GM23338 (cell line): ENCODE results near the gene SLC4A9. TPM values are rescaled to one million over a fixed set of nuclear protein-coding genes. Genes with fewer than 3 reads are reported as not detected.
"Not testable (repeated sequence)": the region's sequence is repeated elsewhere in the genome, so short reads cannot be mapped to it uniquely, and the experiment has no call there.

Experiments used
- ATAC-seq: fragments of 200-7000 bp; cut with Tn5 transposase; 3 replicates; pipeline ENCODE4 v1.9.1; 2020
- DNase-seq: peaks from one replicate; pipeline ENCODE4 v3.0.0-alpha.2; 2015; ENCODE audit warnings: low spot score
- H2AFZ ChIP-seq: fragments of 200-600 bp; sonication (generic); 2 replicates; pipeline ENCODE4 v1.8.0; 2016; ENCODE audit warnings: antibody characterized with exemption, mild to moderate bottlenecking, moderate library complexity
- H3F3A ChIP-seq: fragments of 200-600 bp; sonication (generic); replicated peaks from 2 replicates; pipeline ENCODE4 v1.8.0; 2017; ENCODE audit warnings: antibody characterized with exemption, mixed run types, low read depth
- H3K27ac ChIP-seq: fragments of 200-600 bp; sonication (generic); 2 replicates; pipeline ENCODE4 v1.6.1; 2016; ENCODE audit warnings: low read depth
- H3K27me3 ChIP-seq: fragments of 200-600 bp; sonication (generic); 2 replicates; pipeline ENCODE4 v1.8.0; 2016; ENCODE audit warnings: mild to moderate bottlenecking, mixed run types, moderate library complexity; ENCODE audit not compliant: insufficient read depth
- H3K36me3 ChIP-seq: fragments of 200-600 bp; sonication (generic); 2 replicates; pipeline ENCODE4 v1.8.0; 2016; ENCODE audit warnings: mild to moderate bottlenecking; ENCODE audit not compliant: insufficient read depth
- H3K4me1 ChIP-seq: fragments of 200-600 bp; sonication (generic); 2 replicates; pipeline ENCODE4 v1.8.0; 2016; ENCODE audit warnings: mild to moderate bottlenecking, moderate library complexity; ENCODE audit not compliant: insufficient read depth
- H3K4me2 ChIP-seq: fragments of 200-600 bp; sonication (generic); 2 replicates; pipeline ENCODE4 v1.7.1; 2017; ENCODE audit warnings: mixed run types
- H3K4me3 ChIP-seq: fragments of 200-600 bp; sonication (generic); 2 replicates; pipeline ENCODE4 v1.6.1; 2016; ENCODE audit warnings: mixed run types
- H3K79me2 ChIP-seq: fragments of 200-600 bp; sonication (generic); replicated peaks from 2 replicates; pipeline ENCODE4 v1.8.0; 2017; ENCODE audit warnings: mild to moderate bottlenecking; ENCODE audit not compliant: insufficient read depth
- H3K9me2 ChIP-seq: fragments of 200-600 bp; sonication (generic); 2 replicates; pipeline ENCODE4 v1.8.0; 2017; ENCODE audit not compliant: insufficient read depth
- H4K20me1 ChIP-seq: fragments of 200-600 bp; sonication (generic); replicated peaks from 2 replicates; pipeline ENCODE4 v1.8.0; 2017; ENCODE audit warnings: mild to moderate bottlenecking; ENCODE audit not compliant: insufficient read depth
- H3K27ac Mint-ChIP-seq: 2 replicates; pipeline ENCODE4 v1.8.0; 2020; ENCODE audit warnings: inconsistent platforms, mild to moderate bottlenecking, moderate library complexity, mixed read lengths
- H3K27me3 Mint-ChIP-seq: 3 replicates; pipeline ENCODE4 v1.8.0; 2022; ENCODE audit warnings: low read depth, mild to moderate bottlenecking, moderate library complexity, mixed read lengths, inconsistent platforms; ENCODE audit not compliant: insufficient read depth, poor library complexity
- H3K36me3 Mint-ChIP-seq: 3 replicates; pipeline ENCODE4 v1.8.0; 2021; ENCODE audit warnings: low read depth, mild to moderate bottlenecking, inconsistent platforms, moderate library complexity, mixed read lengths
- H3K4me1 Mint-ChIP-seq: 3 replicates; pipeline ENCODE4 v1.8.0; 2020; ENCODE audit warnings: mild to moderate bottlenecking, inconsistent platforms, mixed read lengths
- H3K4me3 Mint-ChIP-seq: 3 replicates; pipeline ENCODE4 v1.8.0; 2021; ENCODE audit warnings: moderate library complexity, mild to moderate bottlenecking, inconsistent platforms, mixed read lengths
- H3K9me3 Mint-ChIP-seq: 3 replicates; pipeline ENCODE4 v1.8.0; 2020; ENCODE audit warnings: moderate library complexity, mild to moderate bottlenecking, inconsistent platforms, mixed read lengths
- EZH2 ChIP-seq: fragments of 200-600 bp; sonication (generic); IDR thresholded peaks from one replicate; pipeline ENCODE4 v1.8.0; 2017; ENCODE audit warnings: antibody characterized with exemption, mild to moderate bottlenecking, low read depth; ENCODE audit not compliant: unreplicated experiment
- REST ChIP-seq: IDR thresholded peaks from one replicate; pipeline ENCODE4 v1.6.1; 2018; ENCODE audit warnings: antibody characterized with exemption; ENCODE audit not compliant: unreplicated experiment
- ZNF462 ChIP-seq: fragments of 250-450 bp; sonication (Bioruptor Pico); IDR thresholded peaks from 2 replicates; pipeline ENCODE4 v1.5.0; 2020; ENCODE audit warnings: mild to moderate bottlenecking, moderate library complexity
- polyA plus RNA-seq: library from polyadenylated mRNA; unstranded; fragments of >200 nt; fragmentation: Nextera tagmentation; extraction: Ambion mirVana; gene quantifications from 2 replicates; pipeline ENCODE4 v1.2.1, GENCODE V29; 2016
- total RNA-seq: library from RNA; depleted of rRNA; stranded (reverse); fragments of >200 nt; shearing (Covaris generic); gene quantifications from 2 replicates; pipeline ENCODE4 v1.2.3, GENCODE V29; 2014

The SLC4A9 gene
- total and polyA plus RNA-seq, 2 experiments from 2014 or later: 0.08 TPM; not detected in 1

GRCh38 chr5:140420665-140421361, 60.8 kb downstream of the SLC4A9 start (continued):
- no peak for TF ChIP-seq ZNF462
- no peak for TF ChIP-seq REST
- TF ChIP-seq EZH2: no peak

- H3K27me3 Mint-ChIP-seq, H3K9me2 ChIP-seq, DNase-seq, H3K27ac ChIP-seq, H3K4me3 Mint-ChIP-seq, H3K27me3 ChIP-seq, H3K27ac Mint-ChIP-seq, H3K9me3 Mint-ChIP-seq, H3K4me3 ChIP-seq, ATAC-seq, H3K4me1 ChIP-seq, H3K4me2 ChIP-seq, H2AFZ ChIP-seq, H3K36me3 ChIP-seq, H3F3A ChIP-seq: not testable (repeated sequence)
- Histone ChIP-seq H3K79me2 (peaks cover 98% of the 10 kb centered on the region), H4K20me1 (peaks cover 68% of the 10 kb centered on the region)
- Mint-ChIP-seq H3K36me3 (peaks cover 16% of the 10 kb centered on the region; the same call in 2 of the 3 replicates), H3K4me1 (peaks cover 17% of the 10 kb centered on the region)
Measured at GRCh38 chr5:140421375-140421774, 61.4 kb downstream of the SLC4A9 start.
